GM10847 (cell line): ENCODE results near the gene CHAC2.

Experiments used
- POLR2A ChIP-seq: IDR thresholded peaks from 2 replicates; pipeline ENCODE4 v1.6.1; 2011; ENCODE audit not compliant: insufficient read length; ENCODE audit errors: extremely low read depth

CHAC2 gene

DNA sequence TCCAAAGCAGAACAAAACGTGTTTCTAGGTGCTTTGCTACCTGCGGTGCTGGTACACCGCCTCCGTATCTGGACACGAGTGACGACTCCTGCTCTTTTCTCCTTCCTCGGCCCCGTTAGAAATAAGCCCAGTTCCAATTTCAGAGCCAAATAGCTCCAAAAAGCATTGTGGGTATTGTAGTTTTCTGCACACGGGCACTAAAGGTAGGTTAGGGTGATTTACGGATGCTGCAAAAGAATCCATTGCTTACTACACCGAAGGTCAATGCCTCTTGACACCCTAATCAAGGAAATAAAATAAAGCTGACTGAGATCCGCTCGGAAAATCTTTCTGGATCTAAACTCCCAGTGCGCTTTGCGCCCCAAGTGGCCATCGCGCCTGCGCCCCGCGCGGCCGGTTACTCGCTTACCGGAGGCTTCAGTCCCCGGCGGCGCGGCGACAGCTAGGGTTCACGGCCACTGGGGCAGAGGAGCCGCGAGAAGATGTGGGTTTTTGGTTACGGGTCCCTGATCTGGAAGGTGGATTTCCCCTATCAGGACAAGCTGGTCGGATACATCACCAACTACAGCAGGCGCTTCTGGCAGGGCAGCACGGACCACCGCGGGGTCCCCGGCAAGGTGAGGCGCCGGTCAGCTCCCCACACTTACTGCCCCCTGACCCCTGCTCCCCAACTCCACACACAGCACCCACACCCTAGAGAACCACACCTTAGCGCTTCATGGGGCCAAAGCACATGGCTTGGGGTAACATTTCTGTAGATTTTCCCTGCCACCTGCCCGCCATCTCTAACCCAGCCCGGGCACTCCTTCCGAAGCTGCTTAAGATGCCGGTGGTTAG, at the start of gene CHAC2:
Gene CHAC2 (plus strand): TSS at position 400 of the 837 bp plus-strand sequence. CDS start 83 bp downstream, at position 483.
- no peak for TF ChIP-seq POLR2A

DNA sequence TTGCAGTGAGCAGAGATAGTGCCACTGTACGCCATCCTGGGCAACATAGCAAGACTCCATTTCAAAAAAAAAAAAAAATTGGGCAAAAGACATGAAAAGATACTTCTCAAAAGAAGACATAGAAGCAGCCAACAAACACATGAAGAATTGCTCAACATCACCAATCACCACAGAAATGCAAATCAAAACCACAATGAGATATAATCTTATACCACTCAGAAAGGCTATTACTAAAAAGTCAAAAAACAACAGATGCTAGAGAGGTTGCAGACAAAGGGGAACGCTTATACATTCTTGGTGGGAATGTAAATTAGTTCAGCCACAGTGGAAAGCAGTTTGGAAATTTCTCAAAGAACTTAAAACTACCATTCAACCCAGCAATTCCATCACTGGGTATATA, 43.1 kb upstream of the CHAC2 start:
- TF ChIP-seq POLR2A, result no peak

DNA sequence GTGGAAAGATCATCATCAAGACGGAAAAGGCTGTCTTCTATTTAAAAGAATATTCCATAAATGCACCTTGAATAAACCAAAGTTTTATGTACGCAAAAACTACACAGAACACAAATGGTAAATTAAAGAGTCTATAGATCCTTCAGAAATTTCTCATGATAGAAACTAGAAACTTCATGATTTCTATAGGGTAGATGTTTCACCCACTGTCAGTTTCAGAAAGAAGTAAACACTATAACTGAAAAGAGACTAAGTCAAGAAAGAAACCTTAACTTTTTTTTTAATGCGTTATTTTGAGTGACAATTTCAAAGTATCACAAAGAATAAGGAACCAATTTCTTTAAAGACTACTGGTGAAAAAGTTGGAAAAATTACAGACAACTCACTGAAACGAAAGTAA, 41.9 kb upstream of the CHAC2 start:
- TF ChIP-seq POLR2A, result no peak

DNA sequence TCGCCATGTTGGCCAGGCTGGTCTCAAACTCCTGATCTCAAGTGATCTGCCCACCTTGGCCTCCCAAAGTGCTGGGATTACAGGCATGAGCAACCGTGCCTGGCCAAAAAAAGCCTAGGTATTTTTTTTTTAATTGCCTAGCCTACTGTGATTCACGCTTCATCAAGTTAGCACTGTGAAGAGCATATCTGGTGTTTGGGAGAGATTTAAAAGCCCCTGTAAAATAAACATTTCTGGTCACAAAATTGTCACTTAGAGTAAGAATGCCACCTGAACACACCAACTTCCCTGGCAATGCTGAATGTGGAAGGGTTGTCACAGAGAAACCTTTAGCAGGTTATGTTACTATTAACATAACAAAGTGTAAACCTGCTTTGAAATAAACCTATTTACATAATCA, 39.7 kb upstream of the CHAC2 start:
- TF ChIP-seq POLR2A, result no peak

DNA sequence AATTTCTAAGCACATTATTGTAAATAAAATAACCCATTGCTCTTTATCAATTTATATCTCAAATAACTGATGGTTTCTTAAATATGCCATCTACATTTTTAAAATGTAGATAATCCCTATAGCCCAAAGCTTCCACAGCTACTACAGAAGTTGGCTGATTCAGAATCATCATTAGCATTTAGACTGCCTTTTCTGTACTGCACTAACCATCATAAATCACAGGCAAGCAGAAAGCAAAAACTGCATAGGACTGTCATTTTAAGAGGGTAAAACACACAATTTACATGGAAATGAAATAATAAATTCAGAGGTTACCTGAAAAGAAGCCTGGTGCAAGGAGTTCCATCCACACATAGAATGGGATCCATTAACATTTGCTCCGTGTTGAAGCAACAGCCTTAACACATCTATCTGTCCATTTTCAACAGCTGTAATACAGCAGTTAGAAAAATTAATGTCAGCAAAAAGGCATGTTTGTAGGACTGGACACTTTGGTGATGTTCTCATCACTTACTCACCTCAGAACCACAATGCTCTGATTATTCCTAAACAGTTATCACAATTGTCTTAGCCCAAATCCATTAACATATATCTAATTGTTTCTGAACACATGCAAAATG, 38.4 kb upstream of the CHAC2 start:
- TF ChIP-seq POLR2A, result no peak

DNA sequence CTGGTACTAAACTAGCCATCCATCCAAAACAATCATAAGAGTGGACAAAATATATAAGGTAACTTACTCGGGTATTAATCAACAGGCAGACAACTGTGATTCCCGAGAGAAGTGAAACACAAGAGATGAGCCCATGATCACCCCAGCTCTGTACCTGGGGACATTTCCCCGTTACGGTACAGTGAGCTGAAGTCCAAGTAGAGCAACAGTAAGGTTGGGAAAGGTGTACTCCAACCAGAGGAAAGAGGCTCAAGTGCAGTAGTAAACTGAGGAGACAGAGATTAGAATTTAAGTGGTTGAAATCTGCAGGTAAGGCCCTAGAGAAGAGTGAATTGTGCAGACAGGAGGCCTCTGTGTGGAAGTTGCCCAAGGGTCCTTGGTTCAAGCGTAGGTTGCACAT, 30.5 kb upstream of the CHAC2 start:
- no peak for TF ChIP-seq POLR2A

DNA sequence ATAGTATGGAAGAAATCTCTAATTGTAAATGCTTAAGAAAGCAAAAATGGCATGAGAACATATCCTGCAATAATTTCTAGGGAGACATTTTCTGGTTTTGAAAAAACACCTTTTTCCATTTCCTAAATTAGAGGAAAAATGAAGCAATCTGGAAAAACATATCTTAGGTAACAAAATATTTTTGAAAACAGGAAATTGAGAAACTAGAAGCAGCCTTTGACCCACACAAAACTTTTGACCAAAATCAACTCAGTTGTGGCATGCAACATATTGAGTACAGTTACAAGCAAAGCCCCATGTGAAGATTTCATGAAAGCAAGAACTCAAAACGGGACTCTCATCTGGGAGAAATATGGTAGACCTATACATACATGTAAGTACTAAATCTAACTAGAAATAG, 28.6 kb upstream of the CHAC2 start:
- no peak for TF ChIP-seq POLR2A

DNA sequence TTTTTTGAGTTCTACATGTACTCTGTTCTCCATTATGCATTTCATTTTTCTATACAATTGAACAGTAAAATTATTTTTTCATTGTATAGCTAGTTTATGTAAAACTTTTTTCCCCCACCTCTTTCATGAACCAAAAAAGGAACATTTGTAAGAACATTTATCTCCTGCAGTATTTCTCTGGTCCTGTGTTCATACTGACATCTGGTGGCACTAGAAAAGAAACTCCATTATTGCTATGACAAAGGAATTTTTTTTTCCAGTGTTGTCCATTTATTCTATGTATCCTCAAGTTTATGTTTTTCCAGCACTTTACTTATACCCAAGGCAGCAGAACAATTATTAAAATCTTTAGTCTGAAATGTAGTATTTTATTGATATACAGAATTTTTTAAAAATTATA, 27.4 kb upstream of the CHAC2 start:
- no peak for TF ChIP-seq POLR2A

DNA sequence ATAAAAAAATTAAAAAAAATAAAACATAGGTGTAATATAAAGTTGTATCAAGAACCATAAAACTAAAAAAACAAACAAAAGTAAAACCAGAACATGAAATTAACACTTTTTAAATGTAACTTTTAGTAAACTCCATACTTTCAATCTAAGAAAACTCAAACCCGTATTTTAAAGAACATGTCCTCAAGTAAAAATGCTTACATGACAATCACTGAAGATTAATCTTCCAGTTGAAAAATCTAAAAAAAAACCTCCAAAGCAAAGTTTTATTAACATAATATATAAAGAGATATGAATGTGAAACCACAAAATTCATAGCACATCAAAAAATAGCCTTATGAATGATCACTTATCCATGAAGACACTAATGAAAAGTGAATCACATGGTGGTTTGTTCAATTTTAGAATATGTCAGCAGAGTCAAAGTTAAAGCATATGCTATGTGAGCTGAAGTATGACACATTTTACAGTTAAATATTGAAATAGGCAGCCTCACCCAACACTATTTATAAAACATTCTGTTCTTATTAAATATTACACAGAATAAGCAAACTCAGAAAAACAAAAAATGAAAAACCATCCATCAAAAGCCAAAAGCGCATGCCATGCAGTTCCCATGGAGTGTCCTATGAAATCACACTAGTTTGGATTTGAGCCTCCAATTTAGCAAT, 23.1 kb upstream of the CHAC2 start:
- TF ChIP-seq POLR2A, result no peak

DNA sequence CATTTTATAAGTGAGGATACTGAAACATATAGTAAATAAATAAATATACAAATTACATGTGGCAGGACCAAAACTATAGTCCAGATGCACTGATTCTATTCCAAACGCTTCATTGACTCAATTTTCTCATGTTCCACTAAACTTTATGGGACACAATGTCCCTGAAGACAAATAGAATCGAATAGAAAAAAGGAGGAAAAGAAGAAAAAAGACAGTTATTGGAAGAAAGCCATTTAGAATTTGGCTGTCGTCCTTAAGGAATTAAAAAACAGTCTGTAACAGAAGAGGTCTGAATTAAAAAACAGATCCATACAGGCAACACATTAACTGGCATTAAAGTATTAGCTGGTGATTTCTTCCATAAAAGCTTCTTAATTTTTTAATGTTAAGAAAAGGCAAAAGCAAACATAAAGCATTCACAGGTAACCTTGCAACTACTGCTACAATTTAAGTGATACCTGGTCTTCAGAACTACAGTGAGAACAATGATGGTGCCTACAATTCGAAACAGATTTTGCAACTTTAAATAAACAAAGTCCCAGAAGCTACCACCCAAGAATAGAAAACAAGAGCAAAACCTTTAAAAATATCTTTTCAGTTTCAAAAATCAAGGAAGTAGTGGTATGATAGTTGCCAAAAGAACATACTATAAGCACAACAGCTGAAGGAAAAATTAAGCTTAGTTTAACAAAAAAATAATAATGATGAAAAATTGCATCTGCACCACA, 17.4 kb upstream of the CHAC2 start:
- no peak for TF ChIP-seq POLR2A

DNA sequence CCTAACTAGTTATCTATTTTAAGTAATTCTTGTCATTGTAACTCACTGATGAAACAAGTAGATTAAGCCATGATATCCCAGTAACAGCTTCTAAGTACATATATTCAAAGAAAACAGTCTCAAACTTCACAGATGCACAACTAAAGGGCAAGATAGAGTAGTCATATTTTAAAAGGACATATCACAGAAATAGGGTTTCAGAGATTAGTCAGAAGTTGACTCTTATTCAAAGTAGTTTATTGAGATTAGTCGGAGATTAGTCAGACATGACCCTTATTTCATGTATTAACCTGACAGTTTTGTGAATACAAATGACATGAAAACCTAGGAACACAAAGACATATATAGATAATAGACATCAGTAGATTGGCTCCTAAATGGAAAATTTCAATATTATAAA, 15.9 kb upstream of the CHAC2 start:
- no peak for TF ChIP-seq POLR2A

DNA sequence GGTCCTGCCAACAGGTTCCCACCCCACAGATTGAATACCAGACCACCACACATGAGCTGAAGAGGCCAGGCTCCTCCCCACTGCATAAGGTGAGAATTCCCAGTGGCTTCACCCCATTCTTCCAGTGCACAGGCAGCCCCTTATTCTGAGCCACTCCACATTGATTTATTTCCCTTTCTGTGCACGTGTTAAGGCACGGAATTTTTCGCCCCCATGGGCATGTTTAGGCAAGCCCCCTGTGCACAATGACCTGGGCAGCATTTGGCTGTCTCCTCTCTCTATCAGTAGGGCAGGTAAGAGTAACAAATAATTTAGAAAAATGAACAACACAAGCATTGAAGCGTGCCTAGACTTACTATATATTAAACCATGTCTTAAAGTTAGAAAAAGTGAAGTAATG, 15.2 kb upstream of the CHAC2 start:
- no peak for TF ChIP-seq POLR2A

DNA sequence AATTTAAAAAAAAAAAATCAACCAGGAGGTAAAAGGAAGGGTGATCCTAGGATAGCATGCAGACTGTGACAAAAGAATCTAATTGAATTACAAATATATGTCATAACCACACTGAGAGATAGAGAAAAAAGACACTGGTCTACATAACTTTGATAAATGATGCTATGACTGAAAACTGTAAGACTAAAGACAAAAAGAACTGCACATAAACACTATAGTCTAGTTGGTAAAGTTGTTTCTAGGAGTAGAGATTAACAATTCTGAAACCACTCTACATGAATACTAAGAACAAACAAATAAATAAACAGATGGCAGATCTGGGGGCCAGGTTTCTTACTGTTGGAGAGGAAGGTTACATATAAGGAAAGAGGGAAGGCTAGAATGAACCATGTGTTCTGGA, 14.6 kb upstream of the CHAC2 start:
- TF ChIP-seq POLR2A, result no peak

DNA sequence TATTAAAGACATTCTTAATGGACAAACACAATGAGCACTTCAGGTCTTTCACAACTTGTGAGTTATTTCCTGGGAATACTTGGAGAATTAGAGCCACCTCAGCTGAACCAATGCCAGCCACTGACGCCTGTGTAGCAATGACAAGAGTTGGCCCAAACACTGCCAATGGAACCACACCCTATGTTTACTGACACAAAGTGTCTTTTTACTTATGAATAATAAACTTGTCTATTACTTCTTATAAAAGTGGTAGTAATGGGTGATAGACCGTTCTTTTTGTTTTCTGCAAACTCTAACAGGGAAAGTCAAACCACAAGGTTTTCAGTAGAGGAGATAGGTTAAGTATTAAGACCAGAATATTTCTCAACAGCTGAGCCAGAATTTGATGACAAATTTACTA, 12.5 kb upstream of the CHAC2 start:
- TF ChIP-seq POLR2A, result no peak

DNA sequence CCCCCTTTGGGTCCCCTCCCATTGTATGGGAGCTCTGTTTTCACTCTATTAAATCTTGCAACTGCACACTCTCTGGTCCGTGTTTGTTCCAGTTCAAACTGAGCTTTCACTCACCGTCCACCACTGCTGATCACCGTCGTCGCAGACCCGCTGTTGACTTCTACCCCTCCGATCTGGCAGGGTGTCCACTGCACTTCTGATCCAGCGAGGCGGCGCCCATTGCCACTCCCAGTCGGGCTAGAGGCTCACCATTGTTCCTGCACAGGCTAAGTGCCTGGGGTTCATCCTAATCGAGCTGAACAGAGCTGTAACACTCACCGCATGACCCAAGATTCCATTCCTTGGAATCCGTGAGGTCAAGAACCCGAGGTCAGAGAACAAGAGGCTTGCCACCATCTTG, 11.0 kb upstream of the CHAC2 start:
- no peak for TF ChIP-seq POLR2A

DNA sequence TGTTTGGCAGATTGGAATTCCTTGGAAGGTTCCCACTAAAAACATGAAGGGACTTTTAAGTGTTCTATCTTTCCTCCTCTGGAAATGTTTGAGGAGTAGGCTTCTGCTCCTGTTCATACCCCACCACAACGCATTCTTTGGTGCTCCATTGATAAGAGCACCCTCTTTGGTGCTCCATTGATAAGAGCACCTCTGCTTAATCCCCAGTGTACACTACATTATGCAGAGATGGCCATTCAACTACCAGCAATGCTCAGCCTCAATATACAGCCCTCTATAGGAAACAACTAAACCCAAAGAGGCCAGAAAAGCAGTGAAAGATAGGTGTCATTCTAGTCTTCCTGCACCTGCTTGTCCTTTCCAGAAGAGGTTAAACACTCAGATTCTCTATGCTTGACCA, 1.8 kb upstream of the CHAC2 start:
- TF ChIP-seq POLR2A, result no peak

DNA sequence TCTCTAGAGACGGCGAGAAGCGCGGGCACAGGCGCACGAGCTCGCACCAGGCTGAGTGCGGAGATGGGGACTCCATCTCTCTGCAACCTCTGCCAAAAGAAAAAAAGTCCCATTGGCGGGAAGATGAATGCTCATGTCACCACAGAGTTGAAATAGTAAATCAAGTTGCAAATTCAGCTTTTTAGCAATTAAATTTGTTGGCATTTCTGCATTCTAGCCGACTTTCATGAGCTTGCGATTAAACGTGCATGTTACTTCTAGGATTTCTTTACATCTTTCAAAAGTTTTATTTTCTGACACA, 588 bp downstream of the CHAC2 start:
- TF ChIP-seq POLR2A, result no peak
